GM19035 (cell line): Measurements from ENCODE around the gene THADA.

Source experiments
- ATAC-seq: cut with Tn5 transposase; IDR thresholded peaks from one replicate; pipeline ENCODE4 v1.9.1; 2021; ENCODE audit not compliant: unreplicated experiment

Gene THADA

DNA sequence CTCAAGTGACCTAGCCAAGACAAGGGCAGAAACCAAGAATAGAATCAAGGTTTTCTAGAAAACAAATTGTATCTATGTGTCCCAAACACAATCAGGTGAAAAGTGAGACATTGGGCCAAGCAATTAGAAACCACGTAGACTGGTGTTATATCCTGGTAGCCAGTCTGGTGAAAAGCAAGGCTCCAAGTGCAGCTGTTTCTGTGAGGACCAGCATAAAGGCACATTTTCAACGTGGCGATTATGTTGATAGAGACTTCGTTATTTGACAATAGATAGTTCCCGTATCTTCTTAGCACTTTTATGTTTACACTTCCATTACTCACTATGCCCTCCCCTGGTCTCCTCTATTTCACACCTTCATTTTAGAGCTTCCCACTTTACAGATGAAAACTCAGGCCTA lies 266.2 kb downstream of the THADA start:
- ATAC-seq, result no peak

GRCh38 chr2:43328832-43329231 lies 267.0 kb downstream of the THADA start:
- ATAC-seq, result no peak

GRCh38 chr2:43328133-43328532 lies 267.7 kb downstream of the THADA start:
- ATAC-seq, result no peak

DNA sequence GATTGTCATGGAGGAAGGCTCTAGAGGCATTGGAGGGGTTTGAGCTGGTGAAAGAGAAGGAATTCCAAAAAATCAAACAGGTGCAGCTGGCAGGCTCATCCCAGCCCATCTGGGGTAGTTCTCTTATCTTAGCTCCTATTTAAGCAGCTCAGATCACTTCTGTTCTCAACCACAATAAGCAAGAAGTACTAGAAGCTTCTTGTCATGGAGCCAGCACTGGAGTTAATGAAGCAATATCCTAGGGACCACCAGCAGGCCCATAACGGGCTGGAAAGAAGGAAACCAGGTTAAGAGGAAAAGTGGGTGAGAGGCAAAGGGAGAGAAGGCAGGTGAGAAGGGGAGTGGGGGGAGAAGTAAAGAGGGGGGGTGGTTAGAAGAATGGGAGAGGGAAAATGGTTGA lies 268.7 kb downstream of the THADA start:
- ATAC-seq, result no peak

- ATAC-seq, result no peak
These were observed 269.6 kb downstream of the THADA start for GRCh38 chr2:43326101-43326825.

DNA sequence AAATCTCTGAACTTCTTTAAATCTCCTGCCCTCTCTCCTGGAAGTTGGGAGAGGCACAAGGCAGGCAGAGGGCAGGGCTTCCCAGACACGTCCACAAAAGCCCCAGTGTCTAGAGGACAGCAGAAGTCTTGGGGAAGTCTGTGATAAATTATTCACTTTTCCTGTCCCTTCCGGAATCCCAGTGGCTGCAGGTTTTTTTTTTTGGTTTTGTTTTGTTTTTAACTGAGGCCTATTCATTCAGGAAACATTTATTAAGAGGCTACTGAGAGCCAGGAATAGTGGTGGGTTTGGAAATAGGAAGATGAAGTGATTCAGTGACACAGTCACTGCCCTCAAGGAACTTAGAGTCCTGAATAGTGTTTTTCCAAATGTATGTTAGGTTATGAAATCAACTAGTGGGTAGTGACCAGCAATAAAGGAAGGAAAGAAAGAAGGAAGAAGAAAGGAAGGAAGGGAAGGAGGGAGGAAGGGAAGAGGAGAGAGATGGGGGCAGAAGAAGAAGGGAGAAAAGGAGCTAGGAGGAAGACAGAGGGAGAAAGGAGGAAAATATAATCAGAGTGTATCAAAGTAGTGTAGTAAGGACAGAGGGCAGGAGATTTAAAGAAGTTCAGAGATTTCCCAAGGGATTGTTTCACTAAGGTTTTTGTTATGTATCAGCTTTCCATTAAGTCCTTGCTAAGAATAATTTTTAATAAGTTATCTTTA lies 270.6 kb downstream of the THADA start:
- ATAC-seq, result no peak

DNA sequence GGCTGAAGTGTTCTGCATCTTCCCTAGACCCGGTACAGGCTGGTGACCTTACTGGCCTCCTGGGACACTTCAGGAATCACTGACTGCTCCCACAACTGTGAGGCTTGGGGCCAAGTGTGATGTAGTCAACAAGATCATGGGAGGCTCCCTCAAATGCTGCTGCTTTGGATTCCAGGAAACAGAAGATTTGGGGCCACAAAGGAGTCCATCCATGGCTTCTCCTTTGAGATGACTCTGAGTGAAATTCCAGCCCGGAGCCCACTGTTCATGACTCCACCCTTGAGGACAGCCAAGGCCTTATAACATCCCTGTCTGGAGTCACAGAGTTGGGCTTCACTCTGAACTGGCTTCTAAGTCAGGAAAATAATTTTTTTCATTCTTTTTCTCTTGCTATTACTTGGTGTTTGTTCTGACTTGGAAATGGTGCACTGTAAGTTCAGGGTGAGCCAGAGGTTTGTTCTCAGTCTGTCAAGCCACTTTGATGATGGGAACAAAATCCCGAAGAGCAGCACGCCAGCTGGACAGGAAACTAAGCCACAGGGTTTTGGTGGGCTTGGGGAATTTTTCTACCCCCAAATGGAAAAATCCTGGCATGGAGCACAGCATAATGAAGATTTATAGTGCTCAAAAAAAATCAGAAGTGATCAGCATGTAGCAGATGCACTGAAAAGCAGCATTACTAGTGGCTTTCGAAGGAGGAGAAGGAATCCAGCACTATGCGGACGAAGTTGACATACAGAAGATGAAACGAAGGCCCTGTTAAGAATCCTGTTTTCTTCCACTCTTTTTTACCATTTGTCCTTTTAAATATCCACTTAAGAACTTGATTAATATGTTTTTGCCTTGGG lies 271.4 kb downstream of the THADA start:
- ATAC-seq, result no peak

GRCh38 chr2:43323857-43324256 lies 272.0 kb downstream of the THADA start:
- no peak for ATAC-seq

- ATAC-seq, result no peak
These were observed 274.4 kb downstream of the THADA start for GRCh38 chr2:43321446-43321845.

GRCh38 chr2:43319541-43319940 lies 276.3 kb downstream of the THADA start:
- no peak for ATAC-seq

GRCh38 chr2:43318791-43319190 lies 277.0 kb downstream of the THADA start:
- no peak for ATAC-seq

GRCh38 chr2:43317680-43318079 lies 278.2 kb downstream of the THADA start:
- no peak for ATAC-seq

DNA sequence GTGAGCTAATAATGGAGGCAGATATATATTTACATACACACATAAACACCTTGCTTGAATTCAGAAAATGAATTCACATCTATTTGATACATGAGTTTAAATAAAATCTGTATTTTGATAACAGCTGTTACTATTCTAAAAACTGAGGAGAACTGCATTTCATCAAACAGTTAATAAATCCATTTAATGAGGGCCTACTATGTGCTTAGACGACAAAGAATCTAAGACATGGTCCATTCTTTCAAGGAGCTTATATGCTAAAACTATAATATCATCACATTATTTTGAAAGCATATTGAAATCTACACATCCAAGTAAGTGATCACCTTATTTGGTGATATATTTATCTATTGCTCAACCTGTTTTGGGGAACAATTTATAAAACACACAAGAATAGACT lies 278.6 kb downstream of the THADA start:
- ATAC-seq, result no peak

- no peak for ATAC-seq
These were observed 280.4 kb downstream of the THADA start for GRCh38 chr2:43315482-43315881.

- no peak for ATAC-seq
These were observed 281.4 kb downstream of the THADA start for GRCh38 chr2:43314299-43314927.

GRCh38 chr2:43313642-43314017 lies 282.2 kb downstream of the THADA start:
- no peak for ATAC-seq

DNA sequence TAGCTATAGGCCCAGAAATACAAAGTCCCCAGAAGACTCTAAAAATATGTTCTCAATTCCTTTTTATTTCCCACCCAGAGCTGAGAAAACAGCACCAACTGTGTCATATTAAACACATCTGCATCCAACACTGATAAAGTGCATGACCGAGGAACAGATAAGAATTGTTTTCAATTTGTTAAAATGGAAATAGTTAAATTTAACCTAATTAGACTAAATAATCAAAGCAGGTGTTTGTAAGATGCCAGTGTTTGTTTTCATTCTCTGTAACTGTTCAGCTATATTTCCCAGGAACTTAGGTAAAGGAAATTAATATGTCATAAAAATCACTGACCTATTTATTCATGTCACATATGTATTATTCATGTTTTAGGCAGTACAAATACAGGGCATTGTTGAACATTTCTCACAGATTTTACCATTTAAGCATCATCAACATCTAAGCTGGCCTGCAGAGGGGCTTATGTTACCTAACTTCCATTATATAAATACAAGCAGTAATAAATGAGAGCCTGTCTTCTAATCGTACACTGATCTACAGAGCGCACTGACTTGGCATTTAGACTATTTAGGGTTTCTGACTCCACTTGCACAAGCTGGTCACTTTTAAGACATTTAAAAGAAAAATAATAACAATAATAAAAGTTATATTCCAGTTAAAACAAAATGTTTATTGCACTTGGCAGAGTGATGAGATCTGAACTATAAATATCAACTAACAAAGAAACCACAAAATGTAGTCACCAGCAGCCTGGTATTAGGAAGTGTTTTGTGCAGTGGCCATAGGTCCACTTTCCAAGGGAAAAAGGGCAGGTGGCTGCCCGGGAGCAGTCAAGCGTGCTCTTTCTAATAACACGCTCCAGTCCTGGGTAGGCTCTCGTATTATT lies 282.8 kb downstream of the THADA start:
- ATAC-seq, result no peak

DNA sequence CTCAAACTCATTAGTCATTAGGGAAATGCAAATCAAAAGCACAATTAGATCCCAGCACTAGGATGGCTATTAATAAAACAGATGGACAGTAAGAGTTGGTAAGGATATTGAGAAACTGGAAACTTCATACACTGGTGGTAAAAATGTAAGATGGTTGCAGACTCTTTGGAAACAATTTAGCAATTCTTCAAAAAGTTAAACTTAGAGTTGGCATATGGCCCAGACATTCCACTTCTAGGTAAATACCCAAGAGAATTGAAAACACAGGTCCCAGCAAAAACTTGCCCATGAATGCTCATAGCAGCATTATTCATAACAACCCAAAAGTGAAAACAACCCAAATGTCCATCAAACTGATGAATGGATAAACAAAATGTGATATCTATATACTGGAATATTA lies 284.6 kb downstream of the THADA start:
- no peak for ATAC-seq

- no peak for ATAC-seq
These were observed 285.9 kb downstream of the THADA start for GRCh38 chr2:43309935-43310334.

DNA sequence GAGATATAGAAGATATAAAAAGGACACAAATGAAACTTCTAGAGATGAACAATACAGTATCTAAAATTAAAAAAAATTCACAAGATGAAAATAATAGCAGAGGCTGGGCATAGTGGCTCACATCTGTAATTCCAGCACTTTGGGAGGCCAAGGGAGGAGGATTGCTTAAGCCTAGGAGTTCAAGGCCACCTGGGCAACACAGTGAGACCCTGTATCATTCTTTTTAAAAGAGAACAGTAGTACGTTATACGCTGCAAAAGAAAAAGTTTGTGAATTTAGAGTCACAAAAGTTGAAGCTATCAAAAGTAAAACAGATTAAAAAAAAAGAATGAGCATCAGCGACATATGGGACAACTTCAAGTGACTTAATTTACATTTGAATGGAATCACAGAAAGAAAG lies 287.9 kb downstream of the THADA start:
- ATAC-seq, result no peak
